ENCODE results near the gene PIGP. TPM values are rescaled to one million over a fixed set of nuclear protein-coding genes. Genes with fewer than 3 reads are reported as not detected.

Gene PIGP
- total RNA-seq (2016; rRNA removed; fragmentation: Illumina TruSeq; extraction: Trizol) (13.7 and 14.8 TPM in 2 replicates), polyA plus RNA-seq (2011; rRNA removed) (27.3 and 33.4 TPM in 2 replicates), polyA minus RNA-seq (2011; rRNA and poly(A)+ RNA removed; ENCODE audit: low replicate concordance) (7.7 and 7.8 TPM in 2 replicates), Bru-seq, nascent RNA (percentile 79 among the genes with signal in this experiment), BruChase-seq, experiment 1, labeled RNA remaining after a 6-hour chase (percentile 53 among the genes with signal in this experiment), BruChase-seq, experiment 2, labeled RNA remaining after a 2-hour chase (percentile 54 among the genes with signal in this experiment)
- total RNA-seq (2016; cell fraction: cytosol; rRNA removed; fragmentation: Illumina TruSeq; extraction: Trizol; ENCODE audit: low read depth) = 17.8 and 18.9 TPM in 2 replicates
- 14.0 and 14.9 TPM in 2 replicates for total RNA-seq (2016; cell fraction: insoluble cytoplasmic fraction; rRNA removed; fragmentation: Illumina TruSeq; extraction: Trizol)
- total RNA-seq (2016; cell fraction: membrane; rRNA removed; fragmentation: Illumina TruSeq; extraction: Trizol) = 20.5 and 22.0 TPM in 2 replicates
- 10.7 and 17.6 TPM in 2 replicates for total RNA-seq (2016; cell fraction: nucleus; rRNA removed; fragmentation: Illumina TruSeq; extraction: Trizol)
- polyA plus RNA-seq (2011; cell fraction: cytosol; rRNA removed) = 11.5 and 19.9 TPM in 2 replicates
- polyA plus RNA-seq (2011; cell fraction: nucleus; rRNA removed) = 14.6 and 17.8 TPM in 2 replicates
- polyA plus RNA-seq (2012) = 10.2 and 23.5 TPM in 2 replicates
- polyA plus RNA-seq (2016; cell fraction: cytosol; fragmentation: Illumina TruSeq; extraction: Trizol; ENCODE audit: low read depth) = 30.3 and 35.6 TPM in 2 replicates
- polyA plus RNA-seq (2016; cell fraction: insoluble cytoplasmic fraction; fragmentation: Illumina TruSeq; extraction: Trizol; ENCODE audit: low read depth) = 25.5 and 30.4 TPM in 2 replicates
- polyA plus RNA-seq (2016; cell fraction: membrane; fragmentation: Illumina TruSeq; extraction: Trizol; ENCODE audit: low read depth) = 33.9 and 38.2 TPM in 2 replicates
- 37.8 and 39.4 TPM in 2 replicates for polyA plus RNA-seq (2016; cell fraction: nucleus; fragmentation: Illumina TruSeq; extraction: Trizol; ENCODE audit: insufficient read depth, low read depth)
- polyA minus RNA-seq (2011; cell fraction: cytosol; rRNA and poly(A)+ RNA removed) = 5.8 and 7.8 TPM in 2 replicates
- polyA minus RNA-seq (2011; cell fraction: nucleus; rRNA and poly(A)+ RNA removed) = 11.4 and 13.6 TPM in 2 replicates
- long read RNA-seq, experiment 1, full-length matches to known transcripts = 23 of 32 reads
- long read RNA-seq, experiment 1, partial matches to known transcripts = 4 of 32 reads
- long read RNA-seq, experiment 1, other reads (novel, unspliced or antisense) = 5 of 32 reads
- long read RNA-seq, experiment 2, full-length matches to known transcripts = 16 of 30 reads
- long read RNA-seq, experiment 2, partial matches to known transcripts = 1 of 30 reads
- long read RNA-seq, experiment 2, other reads (novel, unspliced or antisense) = 13 of 30 reads

DNA sequence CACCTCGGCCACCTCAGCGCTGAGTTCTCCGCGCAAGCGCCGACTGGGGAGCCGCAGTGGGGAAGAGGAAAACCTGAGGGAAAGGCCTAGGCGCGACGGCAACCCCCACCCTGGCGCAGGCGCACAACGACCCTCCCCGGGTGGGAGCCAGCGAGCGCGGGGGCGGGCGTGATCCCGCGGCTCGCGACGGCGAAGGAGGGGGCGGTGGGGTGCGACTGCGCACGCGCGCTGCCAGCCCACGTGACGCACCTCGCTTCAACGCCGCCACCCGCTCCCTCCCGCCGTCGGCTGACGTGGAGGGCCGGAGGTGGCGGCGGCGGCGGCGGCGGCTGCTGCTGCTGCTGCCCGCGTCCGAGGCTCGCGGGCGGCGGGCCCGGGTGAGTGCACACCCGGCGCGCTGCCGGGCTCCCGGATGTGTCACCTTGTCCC lies at the start of gene PIGP, which contains the start of gene TTC3:
TSS of gene PIGP (minus strand) at position 84 of the 429 bp plus-strand sequence. CDS start 556 bp downstream, outside the sequence.
TSS of gene TTC3 (plus strand) at position 267 of the 429 bp plus-strand sequence. CDS start 14,004 bp downstream, outside the sequence.
- Histone ChIP-seq H2AFZ (ENCODE audit: low read length) (no peak within 1 kb of the TSS), H3K4me2 (ENCODE audit: low read depth, low read length) (peak within 1 kb of the TSS; percentile 85), H3K36me3 (replicated peaks in 1 of 2; ENCODE audit: control insufficient read depth in 1 of 2, insufficient read depth in 2 of 2, low read length in 2 of 2) (peaks cover 0 to 3% of the 10 kb centered on the region in 2 experiments; a peak in 1 of 5 replicates), H3K9ac (ENCODE audit: insufficient read depth, low read depth, low read length) (peak within 1 kb of the TSS; percentile 99), H3K9me3 (ENCODE audit: low read length) (no peaks in the 10 kb centered on the region), H3K27me3 (ENCODE audit: control insufficient read depth in 1 of 2, insufficient read depth in 2 of 2, low read length in 2 of 2) (no peaks in the 10 kb centered on the region; a peak in 1 of 5 replicates), H3K4me1 (ENCODE audit: insufficient read depth, low read length) (peaks cover 52% of the 10 kb centered on the region), H3K79me2 (ENCODE audit: insufficient read depth, low read length) (peaks cover 63% of the 10 kb centered on the region), H3K27ac (ENCODE audit: extremely low read length, insufficient read depth, low read length) (peak within 1 kb of the TSS; percentile 96), H3K4me3 (replicated peaks in 1 of 3; ENCODE audit: insufficient read depth in 1 of 3, low read depth in 2 of 3, low read length in 3 of 3) (peak within 1 kb of the TSS; percentile 81 to 92 (median 84)), H4K20me1 (ENCODE audit: insufficient read depth, low read length) (peaks cover 24% of the 10 kb centered on the region)
- ChIA-PET CTCF (ENCODE audit: low intra/inter-chr PET ratio, low total read pairs) (interaction anchor here (0.7 kb wide), 1 partner anchor 96 kb away, joined by 3 read pairs; no protein-coding TSS in a partner anchor), POLR2A (interaction anchor here (1.0 to 2.0 kb wide), 6 partner anchors 9 to 107 kb away, joined by 3 to 10 read pairs (median 4); partner anchors contain the start of gene HLCS)
- ATAC-seq = peak; percentile 83
- WGBS (ENCODE audit: low lambda C conversion rate) = 0% methylated on average over 3 of the region's 61 CpGs
- in situ Hi-C loops (cut with HindIII; ENCODE audit: extremely low pct_ligation_motif_present, low pct_unique_long_range_greater_than_20kb) (no loop called here), intact Hi-C loops (cut with micrococcal nuclease; ENCODE audit: unreplicated experiment) (loop anchor here (5.0 kb wide), 1 partner anchor 86 kb away; no protein-coding TSS in a partner anchor)
- no TSS peak for BruUV-seq (replicated peaks)
- DNase-seq (ENCODE audit: low spot score) = peak; percentile 87
- no peak for FAIRE-seq
- no peak; the same call in 1 of the 2 replicates for TF ChIP-seq ZNF564 (CRISPR knock-in tag; IDR thresholded peaks at IDR 0.05)
- TF ChIP-seq, protein P1, sequence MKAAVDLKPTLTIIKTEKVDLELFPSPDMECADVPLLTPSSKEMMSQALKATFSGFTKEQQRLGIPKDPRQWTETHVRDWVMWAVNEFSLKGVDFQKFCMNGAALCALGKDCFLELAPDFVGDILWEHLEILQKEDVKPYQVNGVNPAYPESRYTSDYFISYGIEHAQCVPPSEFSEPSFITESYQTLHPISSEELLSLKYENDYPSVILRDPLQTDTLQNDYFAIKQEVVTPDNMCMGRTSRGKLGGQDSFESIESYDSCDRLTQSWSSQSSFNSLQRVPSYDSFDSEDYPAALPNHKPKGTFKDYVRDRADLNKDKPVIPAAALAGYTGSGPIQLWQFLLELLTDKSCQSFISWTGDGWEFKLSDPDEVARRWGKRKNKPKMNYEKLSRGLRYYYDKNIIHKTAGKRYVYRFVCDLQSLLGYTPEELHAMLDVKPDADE (CRISPR knock-in tag; IDR thresholded peaks at IDR 0.05) = 0 out of 2 replicates have a peak, but pooled peaks have one; percentile 17
- TF ChIP-seq BCL6 (CRISPR knock-in tag; IDR thresholded peaks at IDR 0.05) = no peak
- peak; percentile 67 for TF ChIP-seq HOXA3 (CRISPR knock-in tag; IDR thresholded peaks at IDR 0.05)
- TF ChIP-seq ZNF572 (CRISPR knock-in tag; IDR thresholded peaks at IDR 0.05) = no peak
- TF ChIP-seq, protein P2, sequence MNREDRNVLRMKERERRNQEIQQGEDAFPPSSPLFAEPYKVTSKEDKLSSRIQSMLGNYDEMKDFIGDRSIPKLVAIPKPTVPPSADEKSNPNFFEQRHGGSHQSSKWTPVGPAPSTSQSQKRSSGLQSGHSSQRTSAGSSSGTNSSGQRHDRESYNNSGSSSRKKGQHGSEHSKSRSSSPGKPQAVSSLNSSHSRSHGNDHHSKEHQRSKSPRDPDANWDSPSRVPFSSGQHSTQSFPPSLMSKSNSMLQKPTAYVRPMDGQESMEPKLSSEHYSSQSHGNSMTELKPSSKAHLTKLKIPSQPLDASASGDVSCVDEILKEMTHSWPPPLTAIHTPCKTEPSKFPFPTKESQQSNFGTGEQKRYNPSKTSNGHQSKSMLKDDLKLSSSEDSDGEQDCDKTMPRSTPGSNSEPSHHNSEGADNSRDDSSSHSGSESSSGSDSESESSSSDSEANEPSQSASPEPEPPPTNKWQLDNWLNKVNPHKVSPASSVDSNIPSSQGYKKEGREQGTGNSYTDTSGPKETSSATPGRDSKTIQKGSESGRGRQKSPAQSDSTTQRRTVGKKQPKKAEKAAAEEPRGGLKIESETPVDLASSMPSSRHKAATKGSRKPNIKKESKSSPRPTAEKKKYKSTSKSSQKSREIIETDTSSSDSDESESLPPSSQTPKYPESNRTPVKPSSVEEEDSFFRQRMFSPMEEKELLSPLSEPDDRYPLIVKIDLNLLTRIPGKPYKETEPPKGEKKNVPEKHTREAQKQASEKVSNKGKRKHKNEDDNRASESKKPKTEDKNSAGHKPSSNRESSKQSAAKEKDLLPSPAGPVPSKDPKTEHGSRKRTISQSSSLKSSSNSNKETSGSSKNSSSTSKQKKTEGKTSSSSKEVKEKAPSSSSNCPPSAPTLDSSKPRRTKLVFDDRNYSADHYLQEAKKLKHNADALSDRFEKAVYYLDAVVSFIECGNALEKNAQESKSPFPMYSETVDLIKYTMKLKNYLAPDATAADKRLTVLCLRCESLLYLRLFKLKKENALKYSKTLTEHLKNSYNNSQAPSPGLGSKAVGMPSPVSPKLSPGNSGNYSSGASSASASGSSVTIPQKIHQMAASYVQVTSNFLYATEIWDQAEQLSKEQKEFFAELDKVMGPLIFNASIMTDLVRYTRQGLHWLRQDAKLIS (CRISPR knock-in tag; IDR thresholded peaks at IDR 0.05) = no peak
- TF ChIP-seq PAX8 (CRISPR knock-in tag; IDR thresholded peaks at IDR 0.05; ENCODE audit: borderline replicate concordance) = 0 out of 2 replicates have a peak, but pooled peaks have one; percentile 71
- TF ChIP-seq, protein P3, sequence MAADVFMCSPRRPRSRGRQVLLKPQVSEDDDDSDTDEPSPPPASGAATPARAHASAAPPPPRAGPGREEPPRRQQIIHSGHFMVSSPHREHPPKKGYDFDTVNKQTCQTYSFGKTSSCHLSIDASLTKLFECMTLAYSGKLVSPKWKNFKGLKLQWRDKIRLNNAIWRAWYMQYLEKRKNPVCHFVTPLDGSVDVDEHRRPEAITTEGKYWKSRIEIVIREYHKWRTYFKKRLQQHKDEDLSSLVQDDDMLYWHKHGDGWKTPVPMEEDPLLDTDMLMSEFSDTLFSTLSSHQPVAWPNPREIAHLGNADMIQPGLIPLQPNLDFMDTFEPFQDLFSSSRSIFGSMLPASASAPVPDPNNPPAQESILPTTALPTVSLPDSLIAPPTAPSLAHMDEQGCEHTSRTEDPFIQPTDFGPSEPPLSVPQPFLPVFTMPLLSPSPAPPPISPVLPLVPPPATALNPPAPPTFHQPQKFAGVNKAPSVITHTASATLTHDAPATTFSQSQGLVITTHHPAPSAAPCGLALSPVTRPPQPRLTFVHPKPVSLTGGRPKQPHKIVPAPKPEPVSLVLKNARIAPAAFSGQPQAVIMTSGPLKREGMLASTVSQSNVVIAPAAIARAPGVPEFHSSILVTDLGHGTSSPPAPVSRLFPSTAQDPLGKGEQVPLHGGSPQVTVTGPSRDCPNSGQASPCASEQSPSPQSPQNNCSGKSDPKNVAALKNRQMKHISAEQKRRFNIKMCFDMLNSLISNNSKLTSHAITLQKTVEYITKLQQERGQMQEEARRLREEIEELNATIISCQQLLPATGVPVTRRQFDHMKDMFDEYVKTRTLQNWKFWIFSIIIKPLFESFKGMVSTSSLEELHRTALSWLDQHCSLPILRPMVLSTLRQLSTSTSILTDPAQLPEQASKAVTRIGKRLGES (CRISPR knock-in tag; IDR thresholded peaks at IDR 0.05; ENCODE audit: borderline replicate concordance) = peak; percentile 66; the same call in 1 of the 2 replicates
- peak; percentile 20; the same call in 1 of the 2 replicates for TF ChIP-seq SALL1 (CRISPR knock-in tag; IDR thresholded peaks at IDR 0.05)
- TF ChIP-seq POLR2AphosphoS5 (IDR thresholded peaks at IDR 0.05; ENCODE audit: low read depth, low read length) = peak; percentile 82
